H1 (cell line): ENCODE results near the gene RPP30. TPM values are rescaled to one million over a fixed set of nuclear protein-coding genes. Genes with fewer than 3 reads are reported as not detected.

Experiments used
- CTCF ChIA-PET: fragments of 300-600 bp; sonication (Branson Sonifier 250); formaldehyde crosslinking; loops from one replicate; lab custom pipeline; 2021; ENCODE audit not compliant: partially characterized antibody; lab: Charles Lee
- POLR2A ChIA-PET: fragments of 300-600 bp; sonication (Branson Sonifier 250); formaldehyde crosslinking; loops from one replicate; lab custom pipeline; 2021; ENCODE audit warnings: inconsistent platforms; ENCODE audit not compliant: partially characterized antibody; lab: Charles Lee
- DNase-seq, 2 experiments: peaks; one replicate each; pipeline versions ENCODE4 v3.0.0 to v3.0.0-alpha.2; 2010 to 2022; ENCODE audit warnings: low spot score in 2 of 2, low read depth in 1 of 2, mixed read lengths in 1 of 2
- FAIRE-seq: peaks from 2 replicates; lab custom pipeline; 2011; peaks lifted over from hg19 to GRCh38; lab: Jason Lieb, UNC
- H2AFZ ChIP-seq: 2 replicates; pipeline ENCODE4 v1.8.1; 2012; ENCODE audit warnings: low read length, inconsistent platforms
- H2AK5ac ChIP-seq: 2 replicates; pipeline ENCODE4 v1.6.1; 2013; ENCODE audit warnings: low read depth, low read length
- H2BK120ac ChIP-seq: replicated peaks from 2 replicates; pipeline ENCODE3; 2013; ENCODE audit warnings: low read depth, low read length, inconsistent platforms
- H2BK12ac ChIP-seq: 2 replicates; pipeline ENCODE4 v1.6.1; 2013; ENCODE audit warnings: low read depth, low read length
- H2BK15ac ChIP-seq: 2 replicates; pipeline ENCODE4 v1.6.1; 2013; ENCODE audit warnings: low read length
- H2BK20ac ChIP-seq: 2 replicates; pipeline ENCODE4 v1.6.1; 2013; ENCODE audit warnings: low read length
- H2BK5ac ChIP-seq: 2 replicates; pipeline ENCODE4 v1.6.1; 2013; ENCODE audit warnings: low read depth, low read length
- H3K14ac ChIP-seq: 2 replicates; pipeline ENCODE4 v1.6.1; 2013; ENCODE audit warnings: inconsistent platforms; ENCODE audit not compliant: insufficient read length
- H3K18ac ChIP-seq: 2 replicates; pipeline ENCODE4 v1.6.1; 2013; ENCODE audit warnings: low read length; ENCODE audit errors: extremely low read depth
- H3K23ac ChIP-seq: 2 replicates; pipeline ENCODE4 v1.6.1; 2013; ENCODE audit warnings: inconsistent platforms; ENCODE audit not compliant: insufficient read length
- H3K23me2 ChIP-seq: 2 replicates; pipeline ENCODE4 v1.6.1; 2013; ENCODE audit warnings: low read depth, low read length
- H3K27ac ChIP-seq: 2 replicates; pipeline ENCODE4 v1.6.1; 2011; ENCODE audit warnings: low read depth, low read length, inconsistent platforms
- H3K27me3 ChIP-seq, 4 experiments: replicated peaks in 1 of 4; 1 replicate in 1 of 4; 2 replicates in 3 of 4; pipeline versions ENCODE4 v1.6.1 to v1.8.1; 2011 to 2013; ENCODE audit warnings: low read length in 3 of 4, mild to moderate bottlenecking in 3 of 4, inconsistent platforms in 2 of 4, mixed read lengths in 2 of 4, moderate library complexity in 1 of 4; ENCODE audit not compliant: control insufficient read depth in 3 of 4, insufficient read depth in 3 of 4; ENCODE audit errors: extremely low read depth in 1 of 4
- H3K36me3 ChIP-seq, 4 experiments: 2 replicates each; pipeline versions ENCODE4 v1.6.1 to v1.8.1; 2011 to 2013; ENCODE audit warnings: mild to moderate bottlenecking in 4 of 4, low read length in 3 of 4, moderate library complexity in 2 of 4, control low read depth in 1 of 4, inconsistent platforms in 1 of 4; ENCODE audit not compliant: insufficient read depth in 4 of 4, control insufficient read depth in 2 of 4
- H3K4ac ChIP-seq: replicated peaks from 2 replicates; pipeline ENCODE3; 2013; ENCODE audit warnings: low read length, low read depth, mixed read lengths, inconsistent platforms; ENCODE audit not compliant: insufficient read length
- H3K4me1 ChIP-seq, 4 experiments: replicated peaks in 1 of 4; 1 replicate in 1 of 4; 2 replicates in 3 of 4; pipeline versions ENCODE4 v1.6.1 to v1.8.1; 2011 to 2013; ENCODE audit warnings: low read length in 3 of 4, inconsistent platforms in 2 of 4, mixed read lengths in 1 of 4; ENCODE audit not compliant: insufficient read depth in 4 of 4, control insufficient read depth in 3 of 4
- H3K4me2 ChIP-seq, 2 experiments: 2 replicates each; pipeline versions ENCODE4 v1.6.1 to v1.8.1; 2011 to 2013; ENCODE audit warnings: low read depth in 2 of 2, low read length in 2 of 2, control low read depth in 1 of 2, inconsistent platforms in 1 of 2, mild to moderate bottlenecking in 1 of 2; ENCODE audit not compliant: insufficient read depth in 1 of 2
- H3K4me3 ChIP-seq, 4 experiments: fragments of 200-600, 300-600 bp in 1 of 4; sonication (generic), shearing (Covaris generic), sonication (Bioruptor Twin) in 1 of 4; 2 replicates each; pipeline versions ENCODE4 v1.5.1 to v1.8.1; 2011 to 2016; ENCODE audit warnings: low read length in 4 of 4, low read depth in 3 of 4, control low read depth in 2 of 4, inconsistent platforms in 2 of 4, mild to moderate bottlenecking in 2 of 4, mixed read lengths in 1 of 4, moderate library complexity in 1 of 4; ENCODE audit not compliant: insufficient read depth in 2 of 4; ENCODE audit errors: extremely low read depth in 1 of 4
- H3K56ac ChIP-seq: replicated peaks from 2 replicates; pipeline ENCODE3; 2013; ENCODE audit warnings: low read depth, mild to moderate bottlenecking, mixed read lengths, low read length, inconsistent platforms; ENCODE audit not compliant: insufficient read length
- H3K79me1 ChIP-seq: 2 replicates; pipeline ENCODE4 v1.6.1; 2013; ENCODE audit warnings: low read depth, low read length, control low read depth
- H3K79me2 ChIP-seq, 2 experiments: 2 replicates each; pipeline versions ENCODE4 v1.6.1 to v1.8.1; 2012 to 2013; ENCODE audit warnings: low read length in 2 of 2, mild to moderate bottlenecking in 2 of 2, inconsistent platforms in 1 of 2; ENCODE audit not compliant: insufficient read depth in 2 of 2, control insufficient read depth in 1 of 2
- H3K9ac ChIP-seq, 4 experiments: replicated peaks in 1 of 4; 1 replicate in 1 of 4; 2 replicates in 3 of 4; pipeline versions ENCODE4 v1.6.1 to v1.8.1; 2011 to 2013; ENCODE audit warnings: low read depth in 3 of 4, low read length in 3 of 4, control low read depth in 2 of 4, mild to moderate bottlenecking in 2 of 4, moderate library complexity in 2 of 4, inconsistent platforms in 1 of 4; ENCODE audit errors: extremely low read depth in 1 of 4
- H3K9me3 ChIP-seq, 2 experiments: 2 replicates each; pipeline versions ENCODE4 v1.6.1 to v1.8.1; 2012 to 2013; ENCODE audit warnings: mild to moderate bottlenecking in 2 of 2, moderate library complexity in 2 of 2, control low read depth in 1 of 2, inconsistent platforms in 1 of 2, low read depth in 1 of 2, low read length in 1 of 2, mixed read lengths in 1 of 2; ENCODE audit not compliant: insufficient read depth in 2 of 2
- H4K20me1 ChIP-seq, 2 experiments: replicated peaks in 1 of 2; 2 replicates each; pipeline versions ENCODE3 to v1.8.1; 2011 to 2013; ENCODE audit warnings: inconsistent platforms in 2 of 2, low read length in 2 of 2, mild to moderate bottlenecking in 1 of 2; ENCODE audit not compliant: insufficient read depth in 2 of 2, control insufficient read depth in 1 of 2
- H4K5ac ChIP-seq: 2 replicates; pipeline ENCODE4 v1.6.1; 2013; ENCODE audit warnings: low read length, low read depth, mixed read lengths, inconsistent platforms; ENCODE audit not compliant: insufficient read length
- H4K8ac ChIP-seq: 2 replicates; pipeline ENCODE4 v1.8.0; 2013; ENCODE audit warnings: mild to moderate bottlenecking, moderate library complexity, low read length, inconsistent platforms; ENCODE audit not compliant: insufficient read depth; ENCODE audit errors: extremely low read depth
- H4K91ac ChIP-seq: replicated peaks from 2 replicates; pipeline ENCODE3; 2013; ENCODE audit warnings: low read length, mixed read lengths, inconsistent platforms; ENCODE audit not compliant: insufficient read length
- ATF3 ChIP-seq: IDR thresholded peaks from 2 replicates; pipeline ENCODE4 v1.6.1; 2011; ENCODE audit warnings: low read depth, mild to moderate bottlenecking, low read length; ENCODE audit not compliant: insufficient read depth
- CEBPB ChIP-seq: IDR thresholded peaks from 2 replicates; pipeline ENCODE4 v1.6.1; 2012; ENCODE audit warnings: low read depth, low read length
- CHD1 ChIP-seq: IDR thresholded peaks from 2 replicates; pipeline ENCODE4 v1.6.1; 2012; ENCODE audit warnings: low read depth, low read length, improper control_type of control experiment
- CREB1 ChIP-seq: IDR thresholded peaks from 2 replicates; pipeline ENCODE4 v1.6.1; 2012; ENCODE audit warnings: inconsistent platforms
- CTCF ChIP-seq, 3 experiments: IDR thresholded peaks; 1 replicate in 2 of 3; 2 replicates in 1 of 3; pipeline versions ENCODE4 v1.5.1 to v1.6.1; 2011; ENCODE audit warnings: low read length in 3 of 3, mild to moderate bottlenecking in 3 of 3, inconsistent platforms in 2 of 3, low read depth in 1 of 3, moderate library complexity in 1 of 3; ENCODE audit not compliant: insufficient read depth in 1 of 3; ENCODE audit errors: control extremely low read depth in 1 of 3
- NRF1 ChIP-seq: IDR thresholded peaks from 2 replicates; pipeline ENCODE4 v1.6.1; 2011; ENCODE audit warnings: mild to moderate bottlenecking, low read depth, low read length, improper control_type of control experiment
- SP2 ChIP-seq: IDR thresholded peaks from 2 replicates; pipeline ENCODE4 v1.6.1; 2012; ENCODE audit warnings: mild to moderate bottlenecking, low read length, inconsistent platforms
- WGBS, 2 experiments: shearing (Covaris generic) in 1 of 2; methylation state at CpG; one replicate each; pipeline versions ENCODE4 v1.1.6 to v1.1.7; 2013 to 2015; ENCODE audit warnings: low lambda C conversion rate in 2 of 2, mixed read lengths in 2 of 2, inconsistent platforms in 1 of 2, low coverage in 1 of 2, missing lambda C conversion rate in 1 of 2; ENCODE audit not compliant: insufficient replicate concordance in 2 of 2, insufficient coverage in 1 of 2, insufficient read length in 1 of 2; ENCODE audit errors: extremely low coverage in 1 of 2, missing lambda C conversion rate in 1 of 2; 5-methylcytosine and 5-hydroxymethylcytosine counted together
- polyA plus RNA-seq, 7 experiments: library from polyadenylated mRNA; depleted of rRNA in 3 of 7; stranded (reverse) in 5 of 7; unstranded in 2 of 7; fragments of >200 nt in 5 of 7; fragments of 200-250 nt in 2 of 7; gene quantifications; 1 replicate in 5 of 7; 2 replicates in 1 of 7; 4 replicates in 1 of 7; pipeline versions ENCODE4 v1.2.1 to v1.2.3, GENCODE V29; 2011 to 2013; ENCODE audit warnings: missing spikeins in 2 of 7, mixed read lengths in 2 of 7
- total RNA-seq: library from RNA; stranded (reverse); fragmentation: NEBNext Ultra II Directional; extraction: Animal tissue kit (Norgen Biotek cat#: 25700); gene quantifications from 2 replicates; pipeline ENCODE4 v1.2.1, GENCODE V29; 2021

The RPP30 gene
- total and polyA plus RNA-seq, 2 of the 8 experiments (the other 6 are each of a cell fraction or from before 2014, with no cell fraction given): 38.9 to 79.7 TPM

GRCh38 chr10:90849956-90850749 lies 21.6 kb upstream of the RPP30 start:
- no peak overlapping the region for H2BK120ac ChIP-seq
- H3K56ac ChIP-seq: no peak overlapping the region
- no peak overlapping the region for H3K4me2 ChIP-seq
- no peak overlapping the region for H4K5ac ChIP-seq
- H3K23ac ChIP-seq: no peak overlapping the region
- POLR2A ChIA-PET: no interaction called here
- no peak overlapping the region for H3K14ac ChIP-seq
- WGBS, 2 experiments: 71% methylated on average over 1 of the region's 1 CpG; no CpG with 5 or more reads in 1 of the 2 experiments
- no peak overlapping the region for H3K4me3 ChIP-seq
- H3K79me2 ChIP-seq: peaks cover 0 to 99% of the 10 kb centered on the region in 2 experiments; a peak in 3 of 4 replicates
- no peak overlapping the region for H2BK5ac ChIP-seq
- no peaks in the 10 kb centered on the region for H3K79me1 ChIP-seq
- H2AK5ac ChIP-seq: no peak overlapping the region
- DNase-seq (no peak), FAIRE-seq (no peak)
- no peaks in the 10 kb centered on the region for H3K23me2 ChIP-seq
- no peak overlapping the region for H2AFZ ChIP-seq
- no peak overlapping the region for H3K27ac ChIP-seq
- H3K36me3 ChIP-seq: peaks cover 0 to 18% (median 0%) of the 10 kb centered on the region in 4 experiments; a peak in 3 of 8 replicates
- H2BK15ac ChIP-seq: no peak overlapping the region
- peaks cover 23 to 25% of the 10 kb centered on the region in 2 experiments for H3K9me3 ChIP-seq
- TF ChIP-seq CTCF (IDR thresholded peaks at IDR 0.05; ENCODE audit: control extremely low read depth in 1 of 3, insufficient read depth in 1 of 3, low read depth in 1 of 3, low read length in 3 of 3): no peak
- TF ChIP-seq CHD1: no peak
- no peak for TF ChIP-seq CREB1
- TF ChIP-seq ATF3: no peak
- TF ChIP-seq NRF1: no peak
- no peak for TF ChIP-seq CEBPB
- TF ChIP-seq SP2: no peak
- CTCF ChIA-PET: interaction anchor here (0.6 kb wide), 1 partner anchor 62 kb away, joined by 3 read pairs; no protein-coding TSS in a partner anchor
- H2BK20ac ChIP-seq: no peak overlapping the region
- H3K27me3 ChIP-seq: no peaks in the 10 kb centered on the region
- no peak overlapping the region for H3K18ac ChIP-seq
- peaks cover 0 to 7% (median 2%) of the 10 kb centered on the region in 4 experiments; a peak in 3 of 7 replicates for H3K4me1 ChIP-seq
- no peak overlapping the region for H3K9ac ChIP-seq
- no peaks in the 10 kb centered on the region for H4K20me1 ChIP-seq
- H3K4ac ChIP-seq: no peak overlapping the region
- H4K91ac ChIP-seq: no peak overlapping the region
- H2BK12ac ChIP-seq: no peak overlapping the region
- H4K8ac ChIP-seq: no peak overlapping the region
